GM23248 (cell line): ENCODE measurements around the gene DHX29. TPM values are rescaled to one million over a fixed set of nuclear protein-coding genes. Genes with fewer than 3 reads are reported as not detected.
A peak's percentile ranks its signal among the peaks of the same experiment; 100 is the strongest.

Source experiments
- DNase-seq: peaks from one replicate; pipeline ENCODE4 v3.0.0-alpha.2; 2015
- H2AFZ ChIP-seq: fragments of 200-600 bp; sonication (generic); 2 replicates; pipeline ENCODE4 v1.6.1; 2016; ENCODE audit warnings: antibody characterized with exemption
- H3F3A ChIP-seq: fragments of 200-600 bp; sonication (generic); 2 replicates; pipeline ENCODE4 v1.6.1; 2016; ENCODE audit warnings: mild to moderate bottlenecking, antibody characterized with exemption, mixed run types; ENCODE audit not compliant: insufficient read depth
- H3K27ac ChIP-seq: fragments of 200-600 bp; sonication (generic); 2 replicates; pipeline ENCODE4 v1.5.1; 2016; ENCODE audit warnings: mild to moderate bottlenecking
- H3K27me3 ChIP-seq: fragments of 200-600 bp; sonication (generic); replicated peaks from 2 replicates; pipeline ENCODE4 v1.6.1; 2016; ENCODE audit warnings: mild to moderate bottlenecking; ENCODE audit not compliant: insufficient read depth
- H3K36me3 ChIP-seq: fragments of 200-600 bp; sonication (generic); 2 replicates; pipeline ENCODE4 v1.6.1; 2016; ENCODE audit warnings: low read depth, mild to moderate bottlenecking
- H3K4me1 ChIP-seq: fragments of 200-600 bp; sonication (generic); 2 replicates; pipeline ENCODE4 v1.6.1; 2016; ENCODE audit warnings: mild to moderate bottlenecking; ENCODE audit not compliant: insufficient read depth
- H3K4me2 ChIP-seq: fragments of 200-600 bp; sonication (generic); one replicate; pipeline ENCODE4 v1.6.1; 2016; ENCODE audit warnings: mild to moderate bottlenecking; ENCODE audit not compliant: unreplicated experiment
- H3K4me3 ChIP-seq: fragments of 200-600 bp; sonication (generic); 2 replicates; pipeline ENCODE4 v1.5.1; 2016; ENCODE audit warnings: mild to moderate bottlenecking
- H3K79me2 ChIP-seq: fragments of 200-600 bp; sonication (generic); 2 replicates; pipeline ENCODE4 v1.6.1; 2016; ENCODE audit warnings: mild to moderate bottlenecking; ENCODE audit not compliant: insufficient read depth
- H3K9ac ChIP-seq: fragments of 200-600 bp; sonication (generic); 2 replicates; pipeline ENCODE4 v1.6.1; 2016; ENCODE audit warnings: mild to moderate bottlenecking
- H3K9me2 ChIP-seq: fragments of 200-600 bp; sonication (generic); 2 replicates; pipeline ENCODE4 v1.6.1; 2016; ENCODE audit warnings: mixed run types, mild to moderate bottlenecking, moderate library complexity; ENCODE audit not compliant: insufficient read depth
- H3K9me3 ChIP-seq: fragments of 200-600 bp; sonication (generic); one replicate; pipeline ENCODE4 v1.6.1; 2017; ENCODE audit warnings: low read depth
- H4K20me1 ChIP-seq: fragments of 200-600 bp; sonication (generic); 2 replicates; pipeline ENCODE4 v1.6.0; 2016; ENCODE audit not compliant: insufficient read depth
- EZH2 ChIP-seq: fragments of 200-600 bp; sonication (generic); IDR thresholded peaks from 2 replicates; pipeline ENCODE4 v1.6.1; 2018; ENCODE audit warnings: antibody characterized with exemption, mild to moderate bottlenecking; ENCODE audit not compliant: insufficient read depth, poor library complexity, severe bottlenecking
- EZH2phosphoT487 ChIP-seq: fragments of 200-600 bp; sonication (generic); IDR thresholded peaks from 2 replicates; pipeline ENCODE4 v1.6.1; 2018; ENCODE audit warnings: antibody characterized with exemption, moderate library complexity, mild to moderate bottlenecking, low read depth; ENCODE audit not compliant: insufficient read depth
- WGBS, 2 experiments: methylation state at CpG; one replicate each; pipeline ENCODE4 v1.1.6; 2015 to 2017; ENCODE audit warnings: low lambda C conversion rate in 2 of 2, low coverage in 1 of 2; ENCODE audit errors: missing lambda C conversion rate in 2 of 2; 5-methylcytosine and 5-hydroxymethylcytosine counted together
- in situ Hi-C: fragments of 300-500 bp; cut with MboI; formaldehyde crosslinking; loops from 2 replicates; pipeline ENCODE4 v1.15.0; 2020
- polyA plus RNA-seq: library from polyadenylated mRNA; unstranded; fragments of >200 nt; fragmentation: Nextera tagmentation; extraction: Ambion mirVana; gene quantifications from 2 replicates; pipeline ENCODE4 v1.2.1, GENCODE V29; 2016
- total RNA-seq: library from RNA; depleted of rRNA; stranded (reverse); fragments of >200 nt; shearing (Covaris generic); gene quantifications from 2 replicates; pipeline ENCODE4 v1.2.3, GENCODE V29; 2014

DHX29 gene
- total and polyA plus RNA-seq, 2 experiments from 2014 or later, result 35.8 to 65.6 TPM

DNA sequence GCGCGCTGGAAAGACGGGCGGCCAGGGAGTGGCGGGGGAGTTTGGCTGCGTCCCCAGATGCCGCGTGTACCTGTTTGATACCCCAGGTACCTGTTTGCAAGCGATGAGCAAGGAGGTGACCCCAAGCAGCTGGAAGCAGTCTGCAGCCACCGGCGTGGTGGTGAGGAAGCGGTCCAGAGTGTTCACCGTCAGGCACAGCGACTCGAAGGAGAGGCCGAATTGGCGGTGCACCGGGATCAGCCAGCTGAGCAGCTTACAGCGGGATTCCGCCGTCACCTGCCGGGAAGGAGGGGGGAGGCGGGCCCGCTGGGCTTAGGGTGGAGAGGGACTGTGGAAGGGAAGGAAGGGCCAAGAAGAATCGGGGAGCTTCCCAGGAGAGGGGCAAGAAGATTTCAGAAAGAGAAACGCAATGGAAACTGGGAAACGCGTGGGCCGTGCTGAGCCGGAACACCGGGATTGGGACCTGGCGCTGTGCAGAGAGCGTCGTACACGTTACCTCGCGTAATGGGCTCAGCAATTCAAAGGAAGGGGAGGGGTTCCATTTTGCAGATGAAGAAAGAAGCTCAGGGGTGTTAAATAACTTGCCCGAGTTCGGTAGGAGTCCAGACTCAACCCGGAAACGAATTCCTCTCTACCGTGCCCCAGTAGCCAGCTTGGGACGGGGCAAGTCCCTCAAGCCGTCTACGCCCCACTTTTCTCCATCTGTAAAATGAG, 75.1 kb downstream of the DHX29 start:
- H3K27ac ChIP-seq, result no peak overlapping the region
- peak overlapping the region; percentile 99 for H3K4me2 ChIP-seq
- H3K36me3 ChIP-seq, result no peaks in the 10 kb centered on the region
- H3K9ac ChIP-seq, result peak overlapping the region; percentile 34
- H2AFZ ChIP-seq, result peak overlapping the region; percentile 89
- DNase-seq, result peak; percentile 59
- 0 out of 2 replicates have a peak, but pooled peaks cover 3% of the 10 kb centered on the region for H3K4me1 ChIP-seq
- no peaks in the 10 kb centered on the region for H3K9me3 ChIP-seq
- H3F3A ChIP-seq, result peaks cover 5% of the 10 kb centered on the region; the same call in 1 of the 2 replicates
- in situ Hi-C loops, result no loop called here
- H3K9me2 ChIP-seq, result no peaks in the 10 kb centered on the region
- peaks cover 50% of the 10 kb centered on the region for H3K27me3 ChIP-seq
- TF ChIP-seq EZH2phosphoT487, result no peak
- no peak for TF ChIP-seq EZH2
- WGBS, 2 experiments, result 1 to 2% methylated on average over 43 to 45 of the region's 45 CpGs
- H3K4me3 ChIP-seq, result peak overlapping the region; percentile 81
- no peaks in the 10 kb centered on the region for H3K79me2 ChIP-seq
- no peaks in the 10 kb centered on the region for H4K20me1 ChIP-seq

DNA sequence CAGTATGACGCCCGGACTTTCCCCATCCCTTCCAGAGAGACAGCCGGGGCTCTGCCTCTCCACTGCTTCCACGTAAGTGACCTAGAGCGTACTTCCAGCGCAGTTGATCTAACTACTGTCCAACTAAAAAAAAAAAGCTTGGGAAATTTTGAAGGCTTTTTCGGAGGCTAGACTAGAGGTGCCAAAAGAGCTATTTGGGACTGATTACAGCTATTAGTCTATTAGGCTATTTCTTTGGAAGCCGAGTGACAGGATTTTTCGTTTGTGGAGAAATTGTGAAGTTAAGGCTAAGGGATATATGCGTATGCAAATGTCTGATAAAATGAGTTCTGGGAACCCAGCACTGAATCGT, 75.6 kb downstream of the DHX29 start:
- TF ChIP-seq EZH2phosphoT487 (no peak), EZH2 (peak; percentile 61)

GRCh38 chr5:55231029-55231918, 76.2 kb downstream of the DHX29 start:
- Histone ChIP-seq H3K4me1 (0 out of 2 replicates have a peak, but pooled peaks cover 3% of the 10 kb centered on the region), H2AFZ (peak overlapping the region; percentile 89), H3K79me2 (no peaks in the 10 kb centered on the region), H3K9me2 (no peaks in the 10 kb centered on the region), H3K4me2 (peak overlapping the region; percentile 99), H3K9ac (no peak overlapping the region), H3F3A (peaks cover 5% of the 10 kb centered on the region; the same call in 1 of the 2 replicates), H3K4me3 (peak overlapping the region; percentile 81), H3K27me3 (peaks cover 62% of the 10 kb centered on the region), H4K20me1 (no peaks in the 10 kb centered on the region), H3K27ac (no peak overlapping the region), H3K36me3 (no peaks in the 10 kb centered on the region), H3K9me3 (no peaks in the 10 kb centered on the region)
- DNase-seq, result peak; percentile 51
- WGBS, 2 experiments, result 6 to 9% methylated on average over 48 of the region's 48 CpGs
- in situ Hi-C loops, result no loop called here
- TF ChIP-seq EZH2phosphoT487 (0 out of 2 replicates have a peak, but pooled peaks have one; percentile 11), EZH2 (no peak)

More for the DNA sequence above, 75.6 kb downstream of the DHX29 start:
- Histone ChIP-seq H4K20me1 (no peaks in the 10 kb centered on the region), H3K4me1 (0 out of 2 replicates have a peak, but pooled peaks cover 3% of the 10 kb centered on the region), H3K4me3 (peak overlapping the region; percentile 81), H3K27me3 (peaks cover 55% of the 10 kb centered on the region), H3K27ac (no peak overlapping the region), H3K79me2 (no peaks in the 10 kb centered on the region), H3K9me2 (no peaks in the 10 kb centered on the region), H3K9me3 (no peaks in the 10 kb centered on the region), H3K9ac (no peak overlapping the region), H3F3A (peaks cover 5% of the 10 kb centered on the region; the same call in 1 of the 2 replicates), H2AFZ (peak overlapping the region; percentile 89), H3K4me2 (peak overlapping the region; percentile 99), H3K36me3 (no peaks in the 10 kb centered on the region)
- 15% methylated on average over 7 to 11 of the region's 11 CpGs for WGBS, 2 experiments
- in situ Hi-C loops, result no loop called here
- DNase-seq, result peak; percentile 29

- peaks cover 73% of the 10 kb centered on the region for H3K27me3 ChIP-seq
- DNase-seq, result no peak
- TF ChIP-seq EZH2, result peak; percentile 66
- TF ChIP-seq EZH2phosphoT487, result no peak
- no peaks in the 10 kb centered on the region for H3K79me2 ChIP-seq
- H3K4me3 ChIP-seq, result no peak overlapping the region
- H3K4me2 ChIP-seq, result no peak overlapping the region
- no peak overlapping the region for H2AFZ ChIP-seq
- H3K9ac ChIP-seq, result no peak overlapping the region
- in situ Hi-C loops, result no loop called here
- 0 out of 2 replicates have a peak, but pooled peaks cover 3% of the 10 kb centered on the region for H3K4me1 ChIP-seq
- no peaks in the 10 kb centered on the region for H3K9me3 ChIP-seq
- H3F3A ChIP-seq, result peaks cover 5% of the 10 kb centered on the region; the same call in 1 of the 2 replicates
- H3K9me2 ChIP-seq, result no peaks in the 10 kb centered on the region
- H4K20me1 ChIP-seq, result no peaks in the 10 kb centered on the region
- no peak overlapping the region for H3K27ac ChIP-seq
- WGBS, 2 experiments, result 29 to 38% methylated on average over 8 of the region's 8 CpGs
- H3K36me3 ChIP-seq, result no peaks in the 10 kb centered on the region
Measured at GRCh38 chr5:55230086-55230629, 77.3 kb downstream of the DHX29 start.
